ENCODE data around the gene LCN15. TPM values are rescaled to one million over a fixed set of nuclear protein-coding genes. Genes with fewer than 3 reads are reported as not detected.

LCN15 gene
- total and polyA plus RNA-seq, 2 of the 4 experiments (the other 2 are of a cell fraction) = not detected

GRCh38 chr9:136720898-136721338, 43.4 kb downstream of the LCN15 start:
- DNase-seq (no peak), ATAC-seq (ENCODE audit: low read depth) (peak; percentile 1; the same call in 1 of the 2 replicates)
- Histone ChIP-seq H2BK120ac (ENCODE audit: low read depth, low read length) (no peak overlapping the region), H2BK15ac (ENCODE audit: low read depth, low read length) (no peak overlapping the region), H2BK5ac (ENCODE audit: low read depth, low read length, poor library complexity, severe bottlenecking) (no peak overlapping the region), H3K9me3 (ENCODE audit: control insufficient read depth, insufficient read depth, low read length) (no peaks in the 10 kb centered on the region), H3K56ac (ENCODE audit: extremely low read depth, insufficient read depth, low read length) (no peak overlapping the region), H3K27me3 (ENCODE audit: control insufficient read depth, insufficient read depth, low read length) (no peaks in the 10 kb centered on the region), H2AK5ac (ENCODE audit: low read depth, low read length) (no peak overlapping the region; the same call in 1 of the 2 replicates), H4K8ac (ENCODE audit: low read depth in 2 of 2, low read length in 2 of 2) (no peak overlapping the region), H2AK9ac (replicated peaks; ENCODE audit: low read depth, low read length, poor library complexity) (peak overlapping the region; percentile 78), H3K79me1 (ENCODE audit: low read depth in 1 of 2, low read length in 2 of 2) (peaks cover 2 to 31% of the 10 kb centered on the region in 2 experiments; a peak in 3 of 4 replicates), H3K4me1 (ENCODE audit: control insufficient read depth, insufficient read depth, low read length) (peaks cover 13% of the 10 kb centered on the region), H3K4me2 (ENCODE audit: low read depth, low read length) (no peak overlapping the region), H3K36me3 (ENCODE audit: control insufficient read depth, insufficient read depth, low read length) (peaks cover 41% of the 10 kb centered on the region), H2AFZ (replicated peaks; ENCODE audit: low read length, poor library complexity) (peak overlapping the region; percentile 35), H3K9me1 (ENCODE audit: insufficient read depth, low read length) (peaks cover 10% of the 10 kb centered on the region), H3K4me3 (ENCODE audit: insufficient read depth, low read depth, low read length) (no peak overlapping the region), H4K5ac (ENCODE audit: low read depth, low read length) (no peak overlapping the region), H4K91ac (ENCODE audit: insufficient read depth, low read depth, low read length) (no peak overlapping the region), H3K9ac (ENCODE audit: low read depth, low read length) (no peak overlapping the region), H3K23ac (ENCODE audit: low read depth, low read length) (no peak overlapping the region), H3K4ac (ENCODE audit: low read depth, low read length) (no peak overlapping the region; the same call in 1 of the 2 replicates), H3K27ac (ENCODE audit: insufficient read depth, low read length) (no peak overlapping the region), H2BK20ac (ENCODE audit: low read depth, low read length) (no peak overlapping the region), H3K14ac (replicated peaks; ENCODE audit: low read depth, low read length) (no peak overlapping the region), H4K20me1 (ENCODE audit: insufficient read depth, low read length) (peaks cover 61% of the 10 kb centered on the region), H3K18ac (ENCODE audit: low read depth, low read length) (no peak overlapping the region)
- POLR2A ChIA-PET (ENCODE audit: unreplicated experiment) = no interaction called here
- in situ Hi-C loops (cut with MboI; ENCODE audit: low sequenced_read_pairs) = no loop called here
- CTCF ChIA-PET = no interaction called here
- WGBS, 2 experiments (ENCODE audit: extremely low coverage in 2 of 2, insufficient read length in 1 of 2) = 74% methylated on average over 8 of the region's 11 CpGs; no CpG with 5 or more reads in 1 of the 2 experiments
- no TSS peak for BruUV-seq (replicated peaks)
- no peak for TF ChIP-seq BHLHE40 (IDR thresholded peaks at IDR 0.05; ENCODE audit: low read depth, low read length)
- TF ChIP-seq FOS (IDR thresholded peaks at IDR 0.05; ENCODE audit: low read depth, low read length) = no peak
- no peak for TF ChIP-seq RFX5 (IDR thresholded peaks at IDR 0.05; ENCODE audit: low read depth, low read length)
- no peak for TF ChIP-seq SMC3 (IDR thresholded peaks at IDR 0.05; ENCODE audit: low read depth, low read length)
- TF ChIP-seq ELK1 (IDR thresholded peaks at IDR 0.05; ENCODE audit: borderline replicate concordance, low read depth, low read length) = no peak
- TF ChIP-seq MAZ (IDR thresholded peaks at IDR 0.05; ENCODE audit: borderline replicate concordance, low read depth, low read length) = no peak
- TF ChIP-seq CTCF (conservative IDR thresholded peaks at IDR 0.05; ENCODE audit: low read depth, low read length) = no peak
- intact Hi-C loops (cut with micrococcal nuclease) = no loop called here
- dilution Hi-C loops (cut with HindIII; ENCODE audit: low sequenced_read_pairs, unreplicated experiment) = no loop called here

All from IMR-90 (cell line).